HG02852 (cell line): Measurements from ENCODE around the gene PEAK1.

Experiments
- ATAC-seq: cut with Tn5 transposase; IDR thresholded peaks from one replicate; pipeline ENCODE4 v1.9.1; 2021; ENCODE audit warnings: mild to moderate bottlenecking, moderate library complexity; ENCODE audit not compliant: unreplicated experiment

The PEAK1 gene

DNA sequence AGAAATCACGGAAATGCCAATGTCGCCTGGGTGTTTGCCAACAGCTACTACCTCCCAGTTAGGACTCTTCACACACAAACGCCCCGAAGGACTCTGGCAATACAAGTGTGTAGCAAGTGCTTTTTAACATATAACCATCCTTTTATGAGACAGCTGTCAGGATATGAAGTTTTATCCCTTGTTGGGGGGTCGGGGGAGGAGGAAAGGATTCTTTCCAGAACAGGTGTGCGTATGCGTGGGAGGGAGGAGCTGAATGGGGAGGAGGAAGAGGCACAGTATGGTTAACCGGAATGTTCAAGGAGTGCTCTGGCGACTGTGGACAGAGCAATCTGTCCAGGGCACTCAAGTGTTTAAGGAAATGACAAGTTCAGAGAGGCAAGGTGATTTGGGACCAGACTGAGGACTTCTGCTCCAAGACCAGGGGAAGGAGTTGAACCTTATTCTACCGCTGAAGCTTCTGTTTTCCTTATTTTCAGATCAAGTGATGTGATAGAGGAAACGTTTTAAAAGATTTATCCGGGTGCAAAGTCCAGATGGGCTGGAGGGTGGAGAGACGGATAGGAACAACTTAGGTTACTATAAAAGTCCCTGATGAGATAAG is 350.3 kb downstream of the PEAK1 start:
- no peak for ATAC-seq

GRCh38 chr15:77068633-77069032 is 351.3 kb downstream of the PEAK1 start:
- ATAC-seq: no peak

DNA sequence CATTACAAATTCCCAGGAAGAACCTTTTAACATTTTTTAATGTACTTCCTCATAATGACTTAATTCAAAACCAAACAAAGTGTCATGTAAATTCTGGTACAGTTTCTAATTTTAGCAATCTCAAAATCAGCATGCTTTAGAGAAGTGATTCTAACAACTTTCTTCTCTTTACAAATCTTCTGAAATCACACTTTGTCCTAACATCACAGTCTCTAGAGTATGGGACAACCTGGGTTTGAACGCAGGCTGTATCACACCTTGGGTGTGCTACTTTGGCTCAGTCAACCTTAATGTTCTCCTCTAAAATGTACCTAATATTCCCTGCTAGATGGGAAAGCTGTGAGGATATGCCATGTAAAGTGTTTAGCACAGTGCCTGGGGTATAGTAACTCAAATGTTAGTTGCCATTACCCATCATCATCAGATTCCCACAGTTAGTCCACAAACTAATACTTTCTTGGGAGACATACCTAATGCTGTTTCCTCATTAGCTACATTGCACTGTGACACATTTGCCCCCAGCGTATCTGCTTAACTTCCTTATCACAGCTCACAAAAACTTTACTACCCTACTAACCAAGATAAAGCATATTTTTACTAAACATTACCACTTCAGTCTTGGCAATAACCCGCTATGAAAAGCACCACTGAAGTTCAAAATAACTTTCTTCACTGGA is 352.1 kb downstream of the PEAK1 start:
- ATAC-seq: no peak

GRCh38 chr15:77066971-77067690 is 352.8 kb downstream of the PEAK1 start:
- no peak for ATAC-seq

DNA sequence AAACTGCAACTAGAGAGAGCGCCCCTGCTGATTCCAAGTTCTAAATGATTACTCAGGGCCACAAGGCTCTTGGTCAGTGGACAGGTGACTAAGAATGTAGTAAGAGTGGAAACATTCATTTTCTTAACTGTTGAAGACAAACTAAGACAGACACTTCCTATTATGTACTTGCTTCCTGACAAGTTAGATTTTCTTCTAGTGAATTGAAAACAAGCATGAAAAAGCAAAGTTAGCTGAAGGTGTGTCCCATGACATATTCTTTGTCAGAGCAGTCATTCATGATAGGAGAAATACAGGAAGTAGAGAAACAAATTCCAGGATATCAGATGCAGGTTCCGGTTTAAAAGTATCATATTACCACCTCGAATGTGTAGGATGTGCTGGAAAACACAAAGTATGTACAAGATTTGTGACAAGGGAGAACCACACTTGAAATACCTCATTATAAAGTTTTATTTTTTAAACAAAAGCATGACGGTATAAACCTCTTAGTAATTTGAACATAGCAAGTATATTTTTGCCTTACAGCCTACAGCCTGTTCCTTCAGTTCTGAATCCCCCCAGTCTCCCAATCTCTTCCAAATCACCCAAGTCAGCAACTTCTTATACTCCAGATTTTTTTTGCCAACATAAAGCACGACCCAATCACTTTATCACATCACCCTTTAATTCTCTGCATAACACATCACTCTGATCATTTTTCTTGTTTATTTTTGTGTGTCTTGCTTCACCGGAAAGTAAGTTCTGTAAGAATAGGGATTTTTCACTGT is 355.2 kb downstream of the PEAK1 start:
- no peak for ATAC-seq

- ATAC-seq: no peak
Measured at GRCh38 chr15:77064063-77064462, 355.8 kb downstream of the PEAK1 start.

DNA sequence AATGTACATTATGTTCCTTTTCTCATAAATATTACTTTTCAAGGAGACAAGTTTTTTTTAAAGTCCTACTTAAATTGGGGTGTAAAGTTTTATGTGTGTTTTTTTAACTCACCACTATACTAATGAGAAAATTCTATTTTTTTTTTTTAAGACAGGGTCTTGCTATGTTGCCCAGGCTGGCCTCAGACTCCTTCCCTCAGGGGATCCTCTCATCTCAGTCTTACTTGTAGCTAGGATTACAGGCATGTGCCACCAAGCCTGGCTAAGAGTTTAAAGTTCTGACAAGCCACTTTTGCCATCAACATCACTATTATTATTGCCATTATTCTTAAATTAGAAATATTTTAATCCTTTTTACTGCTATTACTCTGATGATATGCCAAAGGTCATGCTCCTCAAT is 356.7 kb downstream of the PEAK1 start:
- ATAC-seq: no peak

- no peak for ATAC-seq
Measured at GRCh38 chr15:77060546-77060945, 359.4 kb downstream of the PEAK1 start.

DNA sequence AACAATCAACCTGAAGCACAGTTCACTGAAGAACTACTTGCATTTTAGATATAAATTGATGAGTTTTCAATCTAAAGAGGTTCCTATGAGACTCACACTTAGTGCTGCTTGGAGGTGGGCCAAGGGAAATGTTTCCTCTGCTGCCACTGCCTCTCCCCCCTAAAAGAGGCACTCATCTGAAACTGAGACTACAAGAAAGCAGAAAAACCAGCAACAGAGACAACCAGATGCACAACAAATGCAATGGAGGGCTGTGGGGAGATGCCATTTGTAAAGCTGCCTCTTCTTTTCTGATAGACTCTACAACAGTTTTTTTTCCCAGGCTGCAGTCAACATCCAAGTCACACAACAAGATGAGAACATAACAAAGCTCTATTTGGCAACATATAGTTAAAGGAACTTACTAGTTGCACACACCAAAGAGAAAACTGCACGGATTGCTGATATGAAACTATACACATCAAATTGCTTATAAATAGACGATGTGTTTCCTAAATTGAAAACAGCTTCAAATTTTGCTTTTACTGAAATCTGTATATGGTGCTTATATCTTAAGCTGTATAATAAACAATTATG is 360.0 kb downstream of the PEAK1 start:
- no peak for ATAC-seq

- ATAC-seq: no peak
Measured at GRCh38 chr15:77058468-77058867, 361.4 kb downstream of the PEAK1 start.

DNA sequence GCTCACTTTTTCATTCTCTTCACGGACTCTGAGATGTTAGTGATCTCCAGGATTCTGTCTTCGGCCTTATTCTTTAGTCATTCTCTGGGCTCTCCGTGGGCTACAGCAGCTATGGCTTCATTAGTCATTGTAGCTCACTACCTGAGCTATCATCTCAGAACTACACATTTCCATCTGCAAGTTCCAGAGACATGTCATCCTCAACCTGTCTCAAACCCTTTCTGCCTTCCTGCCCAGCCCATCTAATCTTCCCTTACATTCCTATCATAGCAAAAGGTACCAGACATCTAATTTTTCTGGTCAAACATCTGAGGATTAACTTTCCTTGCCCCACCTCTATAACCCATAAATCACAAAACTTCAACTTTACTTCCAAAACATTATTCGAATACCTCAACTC is 362.2 kb downstream of the PEAK1 start:
- ATAC-seq: no peak

DNA sequence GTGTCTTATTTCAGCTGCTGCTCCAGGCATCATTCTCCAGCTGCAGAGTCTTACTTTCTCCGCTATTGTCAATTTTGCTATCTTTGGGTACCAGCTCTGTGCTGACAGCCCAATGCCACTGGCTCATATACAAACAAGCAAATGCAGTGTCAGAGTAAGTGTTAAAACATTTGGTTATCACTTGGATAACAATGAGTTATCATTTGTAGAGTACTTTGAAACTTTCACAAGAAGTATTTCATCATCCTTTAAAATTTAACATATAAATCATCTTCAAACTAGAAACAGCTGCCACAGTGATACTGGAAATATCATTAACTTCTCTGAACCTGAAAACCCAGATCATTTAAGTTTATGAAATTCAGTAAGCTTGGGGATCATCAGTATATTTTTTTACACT is 362.8 kb downstream of the PEAK1 start:
- ATAC-seq: no peak

GRCh38 chr15:77053709-77054108 is 366.2 kb downstream of the PEAK1 start:
- no peak for ATAC-seq

DNA sequence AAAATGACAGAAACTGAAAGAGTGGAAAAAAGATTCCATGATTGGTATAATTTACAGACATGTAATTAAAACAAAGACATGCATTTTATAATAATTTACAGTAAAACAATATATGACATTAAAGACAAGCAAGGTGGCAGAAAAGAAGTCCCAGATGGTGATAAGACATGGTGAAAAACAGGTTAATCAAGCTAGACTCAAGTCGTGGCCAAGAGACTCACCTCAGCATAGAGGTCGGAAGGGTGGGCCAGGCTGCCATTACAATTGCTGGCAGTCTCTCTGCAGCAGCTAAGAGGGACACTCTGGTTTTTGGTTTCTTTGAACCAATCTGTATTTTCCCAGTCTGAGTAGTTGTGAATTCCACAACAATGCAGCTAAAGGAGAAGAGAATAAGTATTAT is 367.3 kb downstream of the PEAK1 start:
- no peak for ATAC-seq
